Activated naive CD4-positive, alpha-beta T cell treated with anti-CD3 and anti-CD28 coated beads, Interleukin-2, amount 50 U/mL, for 72 hours (primary cell): ENCODE results near the gene PIP4P1. TPM values are rescaled to one million over a fixed set of nuclear protein-coding genes. Genes with fewer than 3 reads are reported as not detected.

ENCODE experiments used
- ATAC-seq, 2 donors: fragments of 150-1000 bp; cut with Tn5 transposase; 2 replicates each; pipeline ENCODE4 v1.10.0; 2021; ENCODE audit warnings: mild to moderate bottlenecking in 2 of 2, moderate library complexity in 2 of 2
- DNase-seq, 2 donors: peaks; one replicate each; pipeline ENCODE4 v3.0.0; 2021 to 2022; ENCODE audit warnings: low spot score in 2 of 2
- H3K27ac Mint-ChIP-seq, 2 donors: one replicate each; pipeline ENCODE4 v1.8.0; 2022; ENCODE audit warnings: mild to moderate bottlenecking in 2 of 2, mixed read lengths in 2 of 2
- H3K36me3 Mint-ChIP-seq, 2 donors: one replicate each; pipeline ENCODE4 v1.8.0; 2022; ENCODE audit warnings: mixed read lengths in 2 of 2
- H3K9me3 Mint-ChIP-seq, 2 donors: one replicate each; pipeline ENCODE4 v1.8.0; 2022; ENCODE audit warnings: mixed read lengths in 2 of 2
- total RNA-seq, 2 donors: library from RNA; stranded (reverse); gene quantifications; one replicate each; pipeline ENCODE4 v1.2.3, GENCODE V29; 2022

PIP4P1 gene
- total RNA-seq, 2 donors from 2014 or later: 29.1 to 90.2 TPM

DNA sequence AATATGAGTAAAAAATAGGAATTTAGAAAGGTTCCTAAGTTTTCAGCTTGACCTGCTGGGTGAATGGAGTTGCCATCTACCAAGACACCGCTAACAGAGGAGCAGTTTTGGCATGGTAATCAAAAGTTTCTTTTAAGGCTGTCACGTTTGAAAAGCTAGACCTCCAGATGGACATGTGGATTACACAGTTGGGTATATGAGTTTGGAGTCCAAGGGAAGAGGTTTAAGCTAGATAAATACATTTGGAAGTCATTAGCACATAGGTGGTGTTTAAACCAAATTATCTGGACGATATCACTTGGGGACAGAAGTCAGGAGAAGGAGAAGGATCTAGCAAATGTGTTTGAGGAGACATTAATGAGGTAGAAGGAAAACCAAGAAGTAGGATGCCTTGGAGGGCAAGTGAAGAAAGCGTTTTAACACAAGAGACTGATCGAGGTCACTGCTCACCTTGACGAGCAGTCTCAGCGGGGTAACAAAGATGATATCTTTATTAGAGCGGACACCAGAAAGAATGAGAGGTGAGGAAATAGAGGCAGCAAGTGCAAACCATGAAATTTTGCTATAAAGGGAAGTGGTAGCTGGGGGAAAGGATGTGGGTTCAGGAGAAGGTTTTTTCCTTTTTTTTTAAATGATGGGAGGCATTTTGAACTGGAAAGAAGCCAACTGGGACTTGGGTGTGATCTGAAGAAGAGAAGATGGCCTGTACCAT, 25.6 kb upstream of the PIP4P1 start:
- peaks cover 4 to 5% of the 10 kb centered on the region in 2 donors for H3K9me3 Mint-ChIP-seq
- no peaks in the 10 kb centered on the region for H3K36me3 Mint-ChIP-seq
- ATAC-seq (no peak), DNase-seq (no peak)
- peak overlapping the region in 1 of 2 donors; percentile 33 for H3K27ac Mint-ChIP-seq

DNA sequence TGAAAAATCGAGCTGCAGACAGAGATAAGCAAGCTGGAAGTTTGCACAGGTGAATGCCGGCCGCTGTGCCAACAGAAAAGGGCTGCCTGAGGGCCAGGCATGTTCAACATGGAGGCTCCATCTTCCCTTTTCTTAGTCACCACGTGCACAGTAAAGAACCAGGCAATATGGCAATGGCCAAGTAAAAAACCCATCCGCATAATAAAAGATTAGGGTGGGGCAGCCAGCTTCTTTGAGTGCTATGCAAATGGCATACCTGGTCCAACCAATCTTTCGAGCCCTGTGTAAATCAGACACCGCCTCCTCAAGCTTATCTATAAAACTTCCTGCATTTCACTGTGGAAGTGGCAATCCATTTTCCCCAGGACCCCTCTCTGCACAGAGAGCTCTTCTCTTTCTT, 24.7 kb upstream of the PIP4P1 start:
- Mint-ChIP-seq H3K27ac (no peak overlapping the region), H3K36me3 (no peaks in the 10 kb centered on the region), H3K9me3 (peaks cover 4 to 5% of the 10 kb centered on the region in 2 donors)
- ATAC-seq (no peak), DNase-seq (no peak)

DNA sequence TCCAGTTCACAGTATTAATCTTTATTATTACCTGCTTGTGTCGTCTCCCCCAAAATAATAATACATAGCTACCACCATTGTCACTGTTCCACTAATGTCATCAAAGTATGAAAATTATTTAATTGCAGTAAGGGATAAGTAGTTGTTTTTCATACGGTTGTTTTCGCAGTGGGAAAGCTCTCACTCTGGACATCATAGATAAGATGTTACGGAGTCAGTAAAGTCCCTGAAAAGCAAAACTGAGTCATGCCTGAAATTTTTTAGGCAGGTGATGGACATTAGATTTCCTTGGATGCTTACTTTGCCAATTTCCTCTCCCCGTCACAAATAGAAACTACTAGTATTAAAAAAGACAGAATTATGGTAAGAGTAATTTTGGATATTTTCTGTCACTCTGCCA, 21.1 kb upstream of the PIP4P1 start:
- ATAC-seq: no peak
- no peak overlapping the region for H3K27ac Mint-ChIP-seq

GRCh38 chr14:20478894-20479293, 17.7 kb upstream of the PIP4P1 start:
- H3K27ac Mint-ChIP-seq: no peak overlapping the region
- peaks cover 31 to 53% of the 10 kb centered on the region in 2 donors for H3K36me3 Mint-ChIP-seq
- ATAC-seq: no peak
- no peak for DNase-seq
- H3K9me3 Mint-ChIP-seq: no peaks in the 10 kb centered on the region

More for the DNA sequence above, 21.1 kb upstream of the PIP4P1 start:
- Mint-ChIP-seq H3K9me3 (peaks cover 0 to 5% of the 10 kb centered on the region in 2 donors), H3K36me3 (peaks cover 3 to 18% of the 10 kb centered on the region in 2 donors)
- DNase-seq: no peak

GRCh38 chr14:20477211-20477876, 16.1 kb upstream of the PIP4P1 start:
- Mint-ChIP-seq H3K27ac (peak overlapping the region; percentile 78 to 81), H3K9me3 (no peaks in the 10 kb centered on the region), H3K36me3 (peaks cover 38 to 65% of the 10 kb centered on the region in 2 donors)
- DNase-seq: no peak
- peak; percentile 9 to 29 for ATAC-seq

DNA sequence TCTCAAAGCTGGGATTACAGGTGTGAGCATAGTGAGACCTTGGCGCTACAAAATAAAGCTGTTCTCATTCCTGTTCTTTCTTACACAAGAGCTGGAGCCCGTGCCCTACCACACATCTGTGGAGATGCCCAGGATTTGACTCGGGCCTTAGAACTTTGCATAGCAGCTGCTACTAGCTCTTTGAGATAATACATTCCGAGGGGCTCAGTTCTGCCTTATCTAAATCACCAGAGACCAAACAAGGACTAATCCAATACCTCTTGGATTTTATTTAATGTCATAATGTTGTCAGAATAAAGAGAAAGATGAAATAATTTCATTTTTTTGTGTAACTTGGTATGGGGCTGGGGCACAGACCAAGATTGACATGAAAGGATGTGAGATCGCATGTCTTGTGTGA, 15.5 kb upstream of the PIP4P1 start:
- DNase-seq (no peak), ATAC-seq (no peak)
- no peaks in the 10 kb centered on the region for H3K9me3 Mint-ChIP-seq
- H3K27ac Mint-ChIP-seq: peak overlapping the region; percentile 78 to 81
- peaks cover 44 to 71% of the 10 kb centered on the region in 2 donors for H3K36me3 Mint-ChIP-seq

DNA sequence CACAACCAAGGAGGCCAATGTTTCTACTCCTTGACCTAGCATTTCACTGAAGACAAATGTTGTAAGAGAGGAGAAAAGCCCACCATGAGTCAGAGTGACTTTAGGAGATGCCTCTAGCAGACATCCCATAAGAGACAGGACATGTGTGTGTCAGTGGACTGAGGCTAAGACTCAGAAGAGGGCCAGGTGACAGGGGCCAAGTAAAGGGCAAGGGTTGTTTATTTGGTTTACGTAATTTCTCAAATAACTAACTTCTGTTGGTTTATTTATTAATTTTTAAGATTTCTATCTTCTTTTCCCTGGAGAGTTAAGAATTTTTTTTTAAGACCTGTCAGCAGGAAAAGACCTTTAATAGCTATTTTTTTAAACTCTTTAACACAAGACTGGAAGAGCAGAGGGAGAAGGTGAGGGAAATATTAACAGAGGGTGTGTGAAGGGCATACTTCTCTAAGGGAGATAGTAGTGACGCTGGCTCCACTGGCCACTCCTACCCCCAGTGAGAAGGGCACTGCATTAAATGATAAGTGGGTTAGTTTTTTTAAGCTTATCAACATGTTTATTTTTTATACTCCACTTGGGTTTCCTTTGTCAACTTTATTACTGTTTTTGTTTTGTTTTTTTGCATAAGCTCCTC, 11.4 kb upstream of the PIP4P1 start:
- DNase-seq: no peak
- H3K27ac Mint-ChIP-seq: peak overlapping the region; percentile 68 to 89
- H3K36me3 Mint-ChIP-seq: peaks cover 64 to 79% of the 10 kb centered on the region in 2 donors
- ATAC-seq: no peak
- H3K9me3 Mint-ChIP-seq: no peaks in the 10 kb centered on the region

DNA sequence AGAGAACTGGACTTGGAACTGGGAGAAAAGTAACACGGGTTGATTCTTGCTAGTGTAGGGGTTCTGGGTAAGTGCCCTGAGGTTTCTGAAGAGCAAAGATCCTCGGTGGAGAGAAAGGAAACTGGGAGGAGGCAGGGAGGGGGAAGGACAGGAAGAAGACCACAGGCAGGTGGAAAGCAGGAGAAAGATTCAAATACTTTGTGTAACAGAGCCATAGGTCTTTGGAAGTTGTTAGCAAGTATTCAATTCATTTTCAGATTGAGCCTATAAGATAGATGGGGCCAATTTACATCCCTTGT, 9.3 kb upstream of the PIP4P1 start:
- no peaks in the 10 kb centered on the region for H3K9me3 Mint-ChIP-seq
- no peak for DNase-seq
- H3K36me3 Mint-ChIP-seq: peaks cover 50 to 57% of the 10 kb centered on the region in 2 donors

DNA sequence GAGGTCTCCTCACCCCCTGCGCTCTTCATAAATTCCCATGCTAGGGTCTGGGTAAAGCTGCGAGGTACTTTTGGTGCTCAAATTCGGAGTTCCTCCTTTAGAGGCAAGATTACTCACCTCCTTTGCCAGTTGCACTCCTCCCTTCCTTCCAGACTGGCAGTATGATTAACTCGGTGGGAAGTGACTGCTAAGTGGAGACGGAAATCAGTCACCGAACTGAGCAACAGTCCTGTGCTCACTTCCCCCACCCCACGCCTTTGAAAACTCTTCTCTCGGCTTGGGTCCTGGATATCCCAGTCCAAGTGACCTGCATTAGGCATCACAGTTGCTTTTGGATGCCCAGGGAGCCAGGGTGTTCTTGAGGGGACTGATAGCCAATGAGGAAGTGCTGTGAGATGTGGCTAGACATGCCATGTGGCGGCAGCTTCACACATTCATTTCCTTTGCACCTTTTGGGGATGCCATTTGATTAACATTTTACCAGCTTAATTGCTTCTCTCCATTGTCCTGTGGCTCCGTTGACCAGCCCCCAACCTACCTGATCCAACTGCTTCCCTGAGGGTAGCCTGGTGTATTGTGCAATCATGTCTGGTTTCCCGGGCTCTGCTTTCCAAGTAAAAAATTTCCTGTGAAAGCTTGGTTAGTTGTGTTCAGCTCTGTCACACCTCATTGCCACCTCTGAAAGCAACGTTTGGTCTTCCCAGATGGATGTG, 8.8 kb upstream of the PIP4P1 start:
- peak; percentile 65 to 77 for DNase-seq
- peak; percentile 68 to 86 for ATAC-seq
- Mint-ChIP-seq H3K27ac (peak overlapping the region; percentile 96 to 100), H3K36me3 (peaks cover 45 to 52% of the 10 kb centered on the region in 2 donors), H3K9me3 (no peaks in the 10 kb centered on the region)

More for the DNA sequence above, 9.3 kb upstream of the PIP4P1 start:
- peak overlapping the region; percentile 96 to 100 for H3K27ac Mint-ChIP-seq
- no peak for ATAC-seq

DNA sequence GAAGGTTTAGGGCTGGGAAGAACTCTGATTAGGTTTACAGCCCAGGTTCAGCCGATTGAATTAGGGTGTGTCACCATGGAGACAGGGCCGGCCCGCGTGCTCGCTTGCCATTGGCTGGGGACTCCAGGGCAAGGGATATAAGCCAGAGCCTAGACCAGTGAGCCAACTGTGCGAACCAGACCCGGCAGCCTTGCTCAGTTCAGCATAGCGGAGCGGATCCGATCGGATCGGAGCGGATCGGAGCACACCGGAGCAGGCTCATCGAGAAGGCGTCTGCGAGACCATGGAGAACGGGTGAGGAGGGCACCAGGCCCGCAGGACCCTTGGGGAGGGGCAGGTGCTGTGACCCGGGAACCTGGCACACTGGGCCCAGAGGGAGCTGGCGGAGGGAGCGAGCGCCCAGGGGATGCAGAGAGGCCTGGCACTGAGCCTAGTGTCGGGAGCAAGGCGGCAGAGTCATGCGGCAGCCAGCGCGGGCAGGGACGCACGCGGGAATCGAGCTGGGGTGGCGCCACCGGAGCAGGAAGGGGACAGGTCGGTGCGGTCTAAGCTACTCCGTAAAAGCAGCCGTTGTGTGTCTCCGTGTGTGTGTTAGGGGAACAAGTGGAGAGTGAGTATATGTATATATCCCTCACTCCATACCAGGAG, 8.1 kb upstream of the PIP4P1 start, which contains the start of gene PNP:
PNP (plus strand) TSS at position 165 of the 648 bp plus-strand sequence; CDS start at position 284, 119 bp downstream.
- peaks cover 38 to 46% of the 10 kb centered on the region in 2 donors for H3K36me3 Mint-ChIP-seq
- peak; percentile 86 to 90 for ATAC-seq
- peak; percentile 88 to 92 for DNase-seq
- peak within 1 kb of the TSS; percentile 96 to 100 for H3K27ac Mint-ChIP-seq
- H3K9me3 Mint-ChIP-seq: no peaks in the 10 kb centered on the region

DNA sequence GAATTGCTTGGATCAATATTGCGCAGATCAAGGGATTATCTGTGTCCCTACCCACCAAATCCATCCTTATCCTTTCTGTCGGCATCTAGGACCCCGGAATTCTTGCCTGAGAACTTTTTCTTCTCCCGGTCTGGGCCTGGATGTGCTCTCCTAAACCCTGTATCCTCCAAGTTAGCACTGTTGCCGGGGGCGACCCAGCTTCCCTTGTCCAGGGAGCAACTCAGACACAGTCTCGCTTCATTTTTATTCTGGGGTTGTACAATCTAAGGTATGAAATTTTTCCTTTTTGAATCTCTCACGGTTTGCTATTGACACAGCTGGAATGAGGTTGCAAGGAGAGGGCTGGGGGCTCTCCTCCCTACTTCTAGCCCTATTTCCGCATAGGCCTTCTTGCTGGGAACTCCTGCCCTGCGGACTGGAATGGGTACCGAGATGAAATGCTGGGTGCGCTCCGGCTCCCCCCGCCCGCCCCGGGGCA, 7.6 kb upstream of the PIP4P1 start:
- DNase-seq: no peak
- peaks cover 33 to 40% of the 10 kb centered on the region in 2 donors for H3K36me3 Mint-ChIP-seq
- H3K27ac Mint-ChIP-seq: peak overlapping the region; percentile 96 to 100
- H3K9me3 Mint-ChIP-seq: no peaks in the 10 kb centered on the region
- no peak for ATAC-seq

- DNase-seq (peak in 1 of 2 donors; percentile 38), ATAC-seq (peak; percentile 5 to 15)
- H3K27ac Mint-ChIP-seq: peak overlapping the region; percentile 84 to 92
- peaks cover 15 to 18% of the 10 kb centered on the region in 2 donors for H3K36me3 Mint-ChIP-seq
- no peaks in the 10 kb centered on the region for H3K9me3 Mint-ChIP-seq
These were observed 593 bp downstream of the PIP4P1 start for GRCh38 chr14:20460458-20461224.

DNA sequence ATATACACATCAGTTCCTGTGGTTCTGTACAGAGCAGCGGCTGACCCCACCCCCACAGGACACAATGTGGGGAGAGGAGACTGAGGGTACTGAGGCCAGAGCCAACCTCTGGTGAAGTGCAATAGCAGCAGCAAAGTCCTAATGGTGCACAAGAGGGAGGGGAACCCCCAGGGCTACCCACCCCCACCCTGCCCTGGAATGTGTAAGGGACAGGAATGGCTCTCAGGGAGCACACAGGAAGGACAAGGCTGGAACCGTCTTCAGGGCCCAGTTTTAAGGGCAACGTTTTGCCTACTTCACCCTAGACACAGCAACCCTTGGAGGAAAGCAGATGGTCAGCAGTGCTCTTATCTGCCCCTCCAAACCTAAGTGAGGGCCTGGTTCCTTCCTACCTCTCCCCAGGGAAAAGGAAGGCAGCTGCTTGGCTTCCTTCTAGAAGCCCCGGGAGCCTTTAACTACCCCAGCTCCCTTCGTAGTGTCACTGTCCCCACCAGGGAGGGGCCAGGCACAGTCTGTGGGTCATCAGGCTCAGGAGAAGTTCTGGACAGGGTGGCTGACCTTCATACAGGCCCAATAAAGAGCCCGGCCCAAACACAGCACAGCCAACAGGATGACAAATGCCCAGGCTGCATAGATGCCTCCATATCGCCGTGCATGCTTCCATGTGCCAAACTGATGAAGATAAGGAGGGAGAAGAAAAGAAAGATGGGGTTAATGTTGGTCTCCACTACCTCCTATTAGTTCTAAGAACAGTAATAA, 3.0 kb downstream of the PIP4P1 start:
- no peak for ATAC-seq
- Mint-ChIP-seq H3K9me3 (no peaks in the 10 kb centered on the region), H3K27ac (peak overlapping the region in 1 of 2 donors; percentile 22), H3K36me3 (peaks cover 15 to 18% of the 10 kb centered on the region in 2 donors)
- DNase-seq: no peak

GRCh38 chr14:20456971-20457370, 4.3 kb downstream of the PIP4P1 start:
- Mint-ChIP-seq H3K9me3 (no peaks in the 10 kb centered on the region), H3K36me3 (peaks cover 18% of the 10 kb centered on the region in 2 donors), H3K27ac (no peak overlapping the region)
- DNase-seq (no peak), ATAC-seq (no peak)
